Lung (tissue), 12 donors: ENCODE measurements around the gene NLRC3. TPM values are rescaled to one million over a fixed set of nuclear protein-coding genes. Genes with fewer than 3 reads are reported as not detected.

ENCODE experiments used
- ATAC-seq: fragments of 200-7000 bp; cut with Tn5 transposase; one replicate; pipeline ENCODE4 v1.9.1; 2020; ENCODE audit warnings: moderate number of reproducible peaks; ENCODE audit not compliant: insufficient read depth, low FRiP score
- DNase-seq, 3 donors: peaks; one replicate each; pipeline ENCODE4 v3.0.0-alpha.2; 2013 to 2017
- H3K27ac ChIP-seq, 2 donors: one replicate each; pipeline ENCODE4 v1.5.1; 2013; ENCODE audit warnings: mild to moderate bottlenecking in 2 of 2, moderate library complexity in 2 of 2, control low read depth in 1 of 2, inconsistent platforms in 1 of 2, low read depth in 1 of 2, low read length in 1 of 2
- H3K27me3 ChIP-seq, 3 donors: one replicate each; pipeline ENCODE4 v1.5.1; 2013; ENCODE audit warnings: low read length in 2 of 3; ENCODE audit not compliant: control insufficient read depth in 3 of 3, insufficient read depth in 3 of 3
- H3K36me3 ChIP-seq, 4 donors: one replicate each; pipeline ENCODE4 v1.5.1; 2013; ENCODE audit warnings: low read length in 4 of 4, mild to moderate bottlenecking in 1 of 4, moderate library complexity in 1 of 4; ENCODE audit not compliant: control insufficient read depth in 4 of 4, insufficient read depth in 4 of 4
- H3K4me1 ChIP-seq, 5 donors: one replicate each; pipeline ENCODE4 v1.5.1; 2013; ENCODE audit warnings: low read length in 5 of 5, mild to moderate bottlenecking in 2 of 5, moderate library complexity in 1 of 5; ENCODE audit not compliant: control insufficient read depth in 5 of 5, insufficient read depth in 5 of 5
- H3K4me3 ChIP-seq: one replicate; pipeline ENCODE4 v1.5.1; 2013; ENCODE audit warnings: mild to moderate bottlenecking, control low read depth, moderate library complexity
- H3K9ac ChIP-seq, 2 donors: one replicate each; pipeline ENCODE4 v1.5.1; 2013; ENCODE audit warnings: low read length in 2 of 2, control low read depth in 1 of 2; ENCODE audit not compliant: insufficient read depth in 1 of 2
- H3K9me3 ChIP-seq, 4 donors: one replicate each; pipeline ENCODE4 v1.5.1; 2013; ENCODE audit warnings: low read length in 3 of 4, mild to moderate bottlenecking in 1 of 4, moderate library complexity in 1 of 4; ENCODE audit not compliant: control insufficient read depth in 4 of 4, insufficient read depth in 3 of 4
- CTCF ChIP-seq: IDR thresholded peaks from 2 replicates; pipeline ENCODE4 v1.5.1; 2012; ENCODE audit warnings: mild to moderate bottlenecking; ENCODE audit errors: control extremely low read depth, extremely low read depth
- WGBS, 2 donors: extraction: QIAGEN DNeasy Blood & Tissue Kit; methylation state at CpG; one replicate each; pipeline ENCODE4 v1.1.7; 2013; 5-methylcytosine and 5-hydroxymethylcytosine counted together
- polyA plus RNA-seq, 2 donors: library from polyadenylated mRNA; stranded (reverse); fragments of 200-250 nt; gene quantifications; one replicate each; pipeline ENCODE4 v1.2.1, GENCODE V29; 2013
- total RNA-seq, 2 donors: library from RNA; depleted of rRNA in 1 of 2; stranded (reverse); fragments of >200 nt in 1 of 2; gene quantifications; one replicate each; pipeline ENCODE4 v1.2.1, GENCODE V29; 2014 to 2021
- donor health status: control.
- donor health status: control.
- donor health status: Bipolar disorder and iron deficiency.
- donor health status: healthy.
- donor health status: DM: yes; HTN: yes; CAD: no.

The NLRC3 gene
- total and polyA plus RNA-seq, 4 donors, result 1.1 to 4.4 (median 2.5) TPM

- ATAC-seq (no peak), DNase-seq (no peak)
- no peaks in the 10 kb centered on the region for H3K9me3 ChIP-seq
- H3K4me3 ChIP-seq, result no peak overlapping the region
- no peak for TF ChIP-seq CTCF
- H3K9ac ChIP-seq, result no peak overlapping the region
- H3K27ac ChIP-seq, result no peak overlapping the region
- H3K4me1 ChIP-seq, result no peaks in the 10 kb centered on the region
- 95% methylated on average over 7 of the region's 7 CpGs for WGBS, 2 donors
- H3K27me3 ChIP-seq, result no peaks in the 10 kb centered on the region
- peaks cover 2 to 19% (median 10%) of the 10 kb centered on the region in 4 donors for H3K36me3 ChIP-seq
Observed at GRCh38 chr16:3602320-3602653, 25.1 kb upstream of the NLRC3 start.

- no peak for ATAC-seq
- Histone ChIP-seq H3K9ac (no peak overlapping the region), H3K9me3 (no peaks in the 10 kb centered on the region), H3K4me1 (no peaks in the 10 kb centered on the region), H3K4me3 (no peak overlapping the region), H3K27me3 (no peaks in the 10 kb centered on the region), H3K27ac (no peak overlapping the region), H3K36me3 (peaks cover 2 to 19% (median 10%) of the 10 kb centered on the region in 4 donors)
- DNase-seq, result no peak
- no peak for TF ChIP-seq CTCF
- WGBS, 2 donors, result 94 to 96% methylated on average over 13 of the region's 13 CpGs
Observed at GRCh38 chr16:3601614-3602319, 24.6 kb upstream of the NLRC3 start.

- peaks cover 2 to 19% (median 10%) of the 10 kb centered on the region in 4 donors for H3K36me3 ChIP-seq
- no peak for TF ChIP-seq CTCF
- H3K27me3 ChIP-seq, result no peaks in the 10 kb centered on the region
- H3K4me1 ChIP-seq, result no peaks in the 10 kb centered on the region
- no peak overlapping the region for H3K4me3 ChIP-seq
- no peak overlapping the region for H3K27ac ChIP-seq
- ATAC-seq (no peak), DNase-seq (no peak)
- 96 to 99% methylated on average over 4 of the region's 4 CpGs for WGBS, 2 donors
- H3K9me3 ChIP-seq, result no peaks in the 10 kb centered on the region
- no peak overlapping the region for H3K9ac ChIP-seq
Observed at GRCh38 chr16:3599922-3600321, 22.7 kb upstream of the NLRC3 start.

GRCh38 chr16:3599121-3599520 is 21.9 kb upstream of the NLRC3 start:
- no peak for DNase-seq
- Histone ChIP-seq H3K9ac (no peak overlapping the region), H3K4me3 (no peak overlapping the region), H3K27me3 (no peaks in the 10 kb centered on the region), H3K27ac (no peak overlapping the region), H3K36me3 (peaks cover 0 to 19% (median 12%) of the 10 kb centered on the region in 4 donors), H3K4me1 (no peaks in the 10 kb centered on the region), H3K9me3 (no peaks in the 10 kb centered on the region)
- no peak for ATAC-seq
- WGBS, 2 donors, result 87 to 89% methylated on average over 8 of the region's 8 CpGs
- TF ChIP-seq CTCF, result no peak
